ENCODE measurements around the gene NEK4. TPM values are rescaled to one million over a fixed set of nuclear protein-coding genes. Genes with fewer than 3 reads are reported as not detected.
"Not testable (repeated sequence)": the region's sequence is repeated elsewhere in the genome, so short reads cannot be mapped to it uniquely, and the experiment has no call there.

NEK4 gene
- polyA plus RNA-seq, 6 donors from 2014 or later = 8.9 to 24.8 (median 12.7) TPM

GRCh38 chr3:52779837-52780585 is 9.3 kb upstream of the NEK4 start:
- H3K27me3 Mint-ChIP-seq = no peaks in the 10 kb centered on the region
- DNase-seq = no peak
- H3K4me1 Mint-ChIP-seq = peaks cover 16 to 26% (median 20%) of the 10 kb centered on the region in 3 donors
- peak overlapping the region; percentile 96 to 100 (median 98) for H3K27ac Mint-ChIP-seq
- peak overlapping the region in 6 of 8 donors; percentile 18 to 80 (median 29) for H3K4me3 Mint-ChIP-seq
- peaks cover 0 to 2% (median 0%) of the 10 kb centered on the region in 7 donors for H3K9me3 Mint-ChIP-seq
- no peak for ATAC-seq (ENCODE audit: low read depth in 2 of 2)
- H3K36me3 Mint-ChIP-seq = no peaks in the 10 kb centered on the region

DNA sequence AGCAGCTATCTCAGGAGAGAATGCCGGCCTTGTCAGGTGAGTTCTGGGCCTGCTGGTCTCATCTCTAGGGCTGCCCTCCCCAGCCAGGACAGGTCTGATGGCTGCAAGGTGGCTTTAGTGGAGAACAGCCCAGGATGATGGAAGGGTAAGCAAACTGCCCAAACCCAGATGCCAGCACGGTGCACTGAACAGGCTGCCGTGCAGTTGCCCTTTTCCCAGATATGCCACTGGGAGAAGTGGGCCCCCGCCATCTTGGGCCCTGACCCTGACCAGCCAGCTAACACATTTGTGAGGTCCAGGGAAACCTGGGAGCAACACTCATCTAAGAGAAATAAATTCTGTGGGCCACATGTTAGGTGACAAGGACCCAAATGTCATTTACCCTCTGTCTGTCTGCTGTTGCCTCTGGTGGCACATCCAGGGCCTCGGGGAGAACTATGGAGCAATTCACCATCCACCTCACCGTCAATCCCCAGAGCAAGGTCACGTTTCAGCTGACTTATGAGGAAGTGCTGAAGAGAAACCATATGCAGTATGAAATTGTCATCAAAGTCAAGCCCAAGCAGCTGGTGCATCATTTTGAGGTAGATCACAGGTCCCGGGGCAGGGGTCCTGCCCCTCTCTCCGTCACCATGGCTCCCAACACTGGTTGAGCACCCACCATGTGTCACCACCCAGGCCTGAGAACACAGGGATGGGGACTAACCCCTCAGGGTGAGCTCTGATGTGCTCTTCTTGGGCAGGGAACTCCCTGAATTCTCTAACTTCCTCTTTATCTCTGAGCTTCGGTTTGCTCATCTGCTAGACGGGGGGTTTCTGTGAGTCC is 8.5 kb upstream of the NEK4 start:
- DNase-seq (peak; percentile 84), ATAC-seq (ENCODE audit: low read depth in 2 of 2) (peak; percentile 93 to 97)
- Mint-ChIP-seq H3K27ac (peak overlapping the region; percentile 96 to 100 (median 98)), H3K4me1 (peaks cover 16 to 26% (median 20%) of the 10 kb centered on the region in 3 donors), H3K9me3 (peaks cover 0 to 2% (median 0%) of the 10 kb centered on the region in 7 donors), H3K36me3 (no peaks in the 10 kb centered on the region), H3K27me3 (no peaks in the 10 kb centered on the region), H3K4me3 (peak overlapping the region in 7 of 8 donors; percentile 18 to 85 (median 34))

GRCh38 chr3:52777959-52778805 is 7.4 kb upstream of the NEK4 start:
- H3K4me3 Mint-ChIP-seq = peak overlapping the region in 1 of 8 donors; percentile 28
- H3K9me3 Mint-ChIP-seq = no peaks in the 10 kb centered on the region
- DNase-seq (no peak), ATAC-seq (ENCODE audit: low read depth in 2 of 2) (no peak)
- no peaks in the 10 kb centered on the region for H3K27me3 Mint-ChIP-seq
- no peaks in the 10 kb centered on the region for H3K36me3 Mint-ChIP-seq
- peaks cover 16 to 26% (median 20%) of the 10 kb centered on the region in 3 donors for H3K4me1 Mint-ChIP-seq
- peak overlapping the region in 5 of 6 donors; percentile 38 to 100 (median 98) for H3K27ac Mint-ChIP-seq

GRCh38 chr3:52777127-52777958 is 6.6 kb upstream of the NEK4 start, which contains the start of gene ITIH1:
Gene ITIH1, plus strand, starts transcription at chr3:52777599. Its CDS starts 17 bp downstream, at chr3:52777616.
- no peaks in the 10 kb centered on the region for H3K27me3 Mint-ChIP-seq
- no peaks in the 10 kb centered on the region for H3K9me3 Mint-ChIP-seq
- DNase-seq = no peak
- H3K36me3 Mint-ChIP-seq = no peaks in the 10 kb centered on the region
- peak within 1 kb of the TSS in 5 of 6 donors; percentile 38 to 100 (median 98) for H3K27ac Mint-ChIP-seq
- no peak within 1 kb of the TSS for H3K4me3 Mint-ChIP-seq
- H3K4me1 Mint-ChIP-seq = peaks cover 16 to 26% (median 20%) of the 10 kb centered on the region in 3 donors
- ATAC-seq (ENCODE audit: low read depth in 2 of 2) = no peak

DNA sequence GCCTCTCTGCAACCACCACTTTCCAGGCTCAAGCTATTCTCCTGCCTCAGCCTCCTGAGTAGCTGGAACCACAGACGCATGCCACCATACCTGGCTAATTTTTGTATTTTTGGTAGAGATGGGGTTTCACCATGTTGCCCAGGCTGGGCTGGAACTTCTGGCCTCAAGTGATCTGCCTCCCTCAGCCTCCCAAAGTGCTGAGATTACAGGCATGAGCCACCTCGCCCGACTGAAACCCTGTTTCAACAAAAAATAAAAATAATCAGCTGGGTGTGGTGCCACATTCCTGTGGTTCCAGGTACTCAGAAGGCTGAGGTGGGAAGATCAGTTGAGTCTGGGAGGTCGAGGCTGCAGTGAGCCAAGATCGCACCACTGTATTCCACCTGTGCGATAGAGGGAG is 5.7 kb upstream of the NEK4 start:
- H3K27me3 Mint-ChIP-seq; H3K4me3 Mint-ChIP-seq; ATAC-seq (ENCODE audit: low read depth in 2 of 2); H3K36me3 Mint-ChIP-seq; H3K9me3 Mint-ChIP-seq; DNase-seq: not testable (repeated sequence)
- Mint-ChIP-seq H3K4me1 (peaks cover 15 to 28% (median 22%) of the 10 kb centered on the region in 3 donors), H3K27ac (peak overlapping the region in 5 of 6 donors; percentile 36 to 92 (median 61))

GRCh38 chr3:52775877-52776276 is 5.1 kb upstream of the NEK4 start:
- DNase-seq (no peak), ATAC-seq (ENCODE audit: low read depth in 2 of 2) (no peak)
- Mint-ChIP-seq H3K9me3 (no peaks in the 10 kb centered on the region), H3K36me3 (no peaks in the 10 kb centered on the region), H3K27me3 (no peaks in the 10 kb centered on the region), H3K27ac (peak overlapping the region in 4 of 6 donors; percentile 36 to 92 (median 55)), H3K4me3 (no peak overlapping the region), H3K4me1 (peaks cover 15 to 28% (median 22%) of the 10 kb centered on the region in 3 donors)

DNA sequence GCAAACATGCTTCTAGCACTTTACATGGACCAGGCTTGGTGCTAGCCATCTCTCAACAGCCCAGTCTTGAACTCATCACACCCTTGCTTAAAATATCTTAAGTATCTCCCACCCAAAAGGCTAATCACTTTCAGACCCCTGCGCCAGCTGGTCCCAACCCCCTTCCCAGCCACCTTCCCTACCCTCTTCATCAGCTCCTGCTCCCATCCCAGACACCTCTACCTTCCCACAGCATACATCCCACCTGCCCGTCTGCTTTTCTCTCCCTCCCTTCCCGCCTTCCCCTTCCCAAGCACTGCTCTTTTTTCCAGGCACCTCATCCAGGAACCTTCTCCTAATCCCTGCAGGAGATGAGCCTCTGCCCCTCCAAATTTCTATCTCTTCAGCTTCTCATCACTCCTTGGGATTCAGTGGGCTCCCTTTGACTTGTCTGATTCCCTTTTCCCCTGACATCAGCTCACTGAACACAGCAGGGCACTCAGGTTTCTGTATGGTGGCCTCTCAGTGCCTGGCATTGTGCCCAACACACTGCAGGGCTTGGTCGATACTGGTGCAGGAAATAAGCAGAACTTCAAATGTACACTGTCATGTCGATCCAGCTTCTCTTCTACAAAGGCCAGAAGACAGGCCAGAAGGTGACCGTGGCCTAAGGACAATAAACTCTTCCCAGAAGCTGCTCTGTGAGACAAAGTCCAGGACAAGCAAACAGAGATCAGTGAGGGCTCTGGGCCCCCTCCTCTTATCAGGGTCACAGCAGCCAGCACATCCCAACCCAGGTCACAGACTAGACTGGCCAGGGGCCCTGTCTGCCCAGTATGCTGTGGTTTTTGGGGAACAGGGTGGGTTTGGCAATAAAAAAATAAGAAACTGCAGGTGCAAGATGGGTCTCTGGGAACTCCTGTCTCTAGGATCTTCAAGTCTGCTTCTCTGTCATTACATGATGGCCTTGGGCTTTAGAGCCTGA is 4.4 kb upstream of the NEK4 start:
- H3K27ac Mint-ChIP-seq = peak overlapping the region in 5 of 6 donors; percentile 36 to 92 (median 56)
- DNase-seq (no peak), ATAC-seq (ENCODE audit: low read depth in 2 of 2) (no peak)
- no peaks in the 10 kb centered on the region for H3K36me3 Mint-ChIP-seq
- no peaks in the 10 kb centered on the region for H3K27me3 Mint-ChIP-seq
- H3K4me1 Mint-ChIP-seq = peaks cover 15 to 28% (median 23%) of the 10 kb centered on the region in 3 donors
- no peaks in the 10 kb centered on the region for H3K9me3 Mint-ChIP-seq
- H3K4me3 Mint-ChIP-seq = peak overlapping the region in 1 of 8 donors; percentile 10

DNA sequence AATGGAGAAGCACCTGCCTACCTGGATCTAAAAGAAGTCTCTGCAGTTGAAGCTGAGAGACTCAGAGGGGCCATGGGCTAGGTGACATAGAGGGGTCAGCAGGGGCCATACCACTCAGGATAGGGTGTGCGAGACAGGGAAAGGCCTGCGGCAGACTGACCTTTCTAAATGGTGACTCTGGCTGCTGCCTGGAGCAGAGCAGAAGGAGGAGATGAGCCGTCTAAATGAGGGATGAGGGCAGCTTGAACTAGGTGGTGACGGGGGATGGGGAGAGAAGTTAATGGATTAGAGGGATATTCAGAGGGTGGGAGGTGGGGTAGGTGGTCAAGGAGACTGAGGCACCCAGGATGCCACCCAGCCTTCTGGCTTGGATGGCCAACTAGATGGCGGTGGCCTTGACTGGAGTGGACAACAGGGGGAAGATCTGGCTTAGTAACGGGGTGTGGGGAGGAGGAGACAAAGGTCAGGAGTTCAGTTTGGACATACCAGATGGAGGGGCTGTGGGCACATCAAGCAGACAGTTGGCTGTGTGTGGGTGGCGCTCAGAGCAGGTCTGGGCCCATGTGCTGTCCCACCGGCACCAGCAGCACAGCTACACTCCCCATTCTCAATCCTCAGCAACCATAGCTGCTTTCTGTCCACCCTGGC is 3.5 kb upstream of the NEK4 start:
- no peaks in the 10 kb centered on the region for H3K36me3 Mint-ChIP-seq
- peak overlapping the region in 4 of 6 donors; percentile 11 to 84 (median 54) for H3K27ac Mint-ChIP-seq
- ATAC-seq (ENCODE audit: low read depth in 2 of 2) = no peak
- peak overlapping the region in 1 of 8 donors; percentile 24 for H3K4me3 Mint-ChIP-seq
- no peak for DNase-seq
- no peaks in the 10 kb centered on the region for H3K9me3 Mint-ChIP-seq
- peaks cover 17 to 28% (median 24%) of the 10 kb centered on the region in 3 donors for H3K4me1 Mint-ChIP-seq
- no peaks in the 10 kb centered on the region for H3K27me3 Mint-ChIP-seq

DNA sequence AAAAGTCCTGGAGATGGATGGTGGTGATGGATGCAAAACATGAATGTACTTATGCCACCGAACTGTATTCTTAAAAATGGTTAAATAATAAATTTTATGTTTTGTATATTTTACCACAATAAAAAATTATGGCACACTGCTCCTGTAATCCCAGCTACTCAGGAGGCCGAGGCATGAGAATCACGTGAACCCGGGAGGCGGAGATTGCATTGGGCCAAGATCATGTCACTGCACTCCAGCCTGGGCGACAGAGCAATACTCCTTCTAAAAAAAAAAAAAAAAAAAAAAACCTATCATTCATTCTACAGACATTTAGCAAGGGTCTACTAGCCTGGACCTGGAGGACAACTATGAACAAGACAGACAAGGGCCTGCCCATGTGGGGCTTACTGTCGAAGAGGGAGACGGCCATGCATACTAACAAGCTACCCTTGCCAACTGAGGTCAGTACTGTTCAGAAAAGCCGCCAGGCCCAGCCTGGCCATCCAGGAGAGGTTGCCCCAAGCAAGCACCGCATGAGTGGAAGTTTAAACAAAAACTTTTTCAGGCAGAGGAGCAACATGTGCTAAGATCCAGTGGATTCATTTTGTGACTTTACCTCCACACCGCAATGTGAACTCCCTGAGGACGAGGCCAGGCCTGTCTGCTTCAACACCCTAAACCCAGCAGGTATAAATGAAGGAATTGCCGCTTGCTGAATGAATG is 2.8 kb upstream of the NEK4 start:
- DNase-seq (no peak), ATAC-seq (ENCODE audit: low read depth in 2 of 2) (no peak)
- Mint-ChIP-seq H3K4me3 (peak overlapping the region in 3 of 8 donors; percentile 20 to 45 (median 24)), H3K27me3 (no peaks in the 10 kb centered on the region), H3K27ac (peak overlapping the region in 2 of 6 donors; percentile 15 to 78), H3K36me3 (no peaks in the 10 kb centered on the region), H3K4me1 (peaks cover 16 to 24% (median 22%) of the 10 kb centered on the region in 3 donors), H3K9me3 (no peaks in the 10 kb centered on the region)

GRCh38 chr3:52771702-52772101 is 962 bp upstream of the NEK4 start:
- Mint-ChIP-seq H3K4me1 (peaks cover 16 to 22% (median 22%) of the 10 kb centered on the region in 3 donors), H3K27me3 (no peaks in the 10 kb centered on the region), H3K9me3 (no peaks in the 10 kb centered on the region), H3K4me3 (peak overlapping the region; percentile 70 to 98 (median 91)), H3K36me3 (peaks cover 0 to 4% of the 10 kb centered on the region in 2 donors), H3K27ac (peak overlapping the region; percentile 91 to 96 (median 94))
- ATAC-seq (ENCODE audit: low read depth in 2 of 2) = no peak
- no peak for DNase-seq
